Measurements from ENCODE around the gene ZNF208. TPM values are rescaled to one million over a fixed set of nuclear protein-coding genes. Genes with fewer than 3 reads are reported as not detected.
"Not testable (repeated sequence)": the region's sequence is repeated elsewhere in the genome, so short reads cannot be mapped to it uniquely, and the experiment has no call there.

The ZNF208 gene
- polyA plus RNA-seq, 1 donor from 2014 or later = not detected

DNA sequence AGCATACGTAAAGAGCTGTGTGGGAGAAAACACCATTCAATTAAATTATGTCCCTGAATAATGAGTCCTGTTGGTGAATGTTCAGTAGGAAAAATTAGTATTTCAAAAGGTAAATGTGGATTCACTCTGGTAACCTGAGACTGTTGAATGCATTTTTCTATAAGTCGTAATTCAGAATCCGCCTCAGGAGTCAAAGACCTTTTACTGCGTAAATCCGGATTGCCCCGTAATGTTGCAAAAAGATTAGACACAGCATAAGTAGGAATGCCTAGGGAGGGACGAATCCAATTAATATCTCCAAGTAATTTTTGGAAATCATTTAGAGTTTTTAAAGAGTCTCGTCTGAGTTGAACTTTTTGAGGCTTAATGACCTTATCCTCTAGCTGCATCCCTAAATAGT lies 126.0 kb downstream of the ZNF208 start:
- not testable (repeated sequence) for H3K27me3 ChIP-seq (ENCODE audit: insufficient read depth, low read depth, low read length); H3K9me3 ChIP-seq (ENCODE audit: low read length); H3K27ac ChIP-seq (ENCODE audit: low read length); H3F3A ChIP-seq (ENCODE audit: insufficient read depth, low read length, poor library complexity, severe bottlenecking); H3K4me3 ChIP-seq (ENCODE audit: low read length); H3K4me2 ChIP-seq (ENCODE audit: low read length); H2AFZ ChIP-seq (ENCODE audit: low read depth, low read length); H3K9ac ChIP-seq (ENCODE audit: low read length); H3K79me2 ChIP-seq (replicated peaks; ENCODE audit: insufficient read depth, low read length); H3K9me2 ChIP-seq (ENCODE audit: insufficient read depth, low read length); H4K20me1 ChIP-seq (ENCODE audit: insufficient read depth); H3K36me3 ChIP-seq (ENCODE audit: insufficient read depth, low read length)

DNA sequence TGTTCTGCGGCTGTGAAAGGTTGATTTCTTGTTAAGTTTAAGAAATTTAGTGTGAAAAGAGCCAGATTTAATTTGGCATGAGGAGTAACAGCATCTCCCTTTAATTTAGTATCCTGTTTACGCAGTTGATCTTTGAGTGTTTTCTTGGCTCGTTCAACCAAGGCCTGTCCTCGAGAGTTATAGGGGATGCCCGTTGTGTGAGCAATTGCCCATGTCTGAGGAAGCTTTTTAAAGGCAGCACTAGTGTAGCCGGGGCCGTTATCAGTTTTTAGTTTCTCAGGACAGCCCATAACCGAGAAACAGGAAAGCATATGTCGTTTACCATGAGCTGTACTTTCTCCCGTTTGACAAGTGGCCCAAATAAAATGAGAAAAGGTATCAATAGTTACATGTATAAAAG lies 127.2 kb downstream of the ZNF208 start:
- Histone ChIP-seq H3K4me2 (ENCODE audit: low read length) (no peak overlapping the region), H3K9me2 (ENCODE audit: insufficient read depth, low read length) (no peaks in the 10 kb centered on the region), H3K36me3 (ENCODE audit: insufficient read depth, low read length) (no peaks in the 10 kb centered on the region), H3K9ac (ENCODE audit: low read length) (no peak overlapping the region), H3K79me2 (replicated peaks; ENCODE audit: insufficient read depth, low read length) (no peaks in the 10 kb centered on the region), H4K20me1 (ENCODE audit: insufficient read depth) (no peaks in the 10 kb centered on the region), H3K27me3 (ENCODE audit: insufficient read depth, low read depth, low read length) (no peaks in the 10 kb centered on the region), H3F3A (ENCODE audit: insufficient read depth, low read length, poor library complexity, severe bottlenecking) (no peaks in the 10 kb centered on the region), H3K27ac (ENCODE audit: low read length) (no peak overlapping the region), H3K4me3 (ENCODE audit: low read length) (no peak overlapping the region), H3K9me3 (ENCODE audit: low read length) (peaks cover 5% of the 10 kb centered on the region), H2AFZ (ENCODE audit: low read depth, low read length) (no peak overlapping the region)
- TF ChIP-seq SMC3 (conservative IDR thresholded peaks at IDR 0.05; ENCODE audit: poor library complexity) = no peak
- no peak for TF ChIP-seq EP300 (conservative IDR thresholded peaks at IDR 0.05; ENCODE audit: poor library complexity, severe bottlenecking)
- no peak for TF ChIP-seq MXI1 (conservative IDR thresholded peaks at IDR 0.05; ENCODE audit: poor library complexity, severe bottlenecking)
- no peak for TF ChIP-seq TAF1 (IDR thresholded peaks at IDR 0.05; ENCODE audit: low read depth)
- TF ChIP-seq RAD21 (conservative IDR thresholded peaks at IDR 0.05) = no peak
- TF ChIP-seq EZH2 (IDR thresholded peaks at IDR 0.05; ENCODE audit: borderline replicate concordance, insufficient read depth, low read length, poor library complexity, severe bottlenecking) = no peak
- no peak for TF ChIP-seq POLR2AphosphoS5 (IDR thresholded peaks at IDR 0.05)
- TF ChIP-seq, protein P1, sequence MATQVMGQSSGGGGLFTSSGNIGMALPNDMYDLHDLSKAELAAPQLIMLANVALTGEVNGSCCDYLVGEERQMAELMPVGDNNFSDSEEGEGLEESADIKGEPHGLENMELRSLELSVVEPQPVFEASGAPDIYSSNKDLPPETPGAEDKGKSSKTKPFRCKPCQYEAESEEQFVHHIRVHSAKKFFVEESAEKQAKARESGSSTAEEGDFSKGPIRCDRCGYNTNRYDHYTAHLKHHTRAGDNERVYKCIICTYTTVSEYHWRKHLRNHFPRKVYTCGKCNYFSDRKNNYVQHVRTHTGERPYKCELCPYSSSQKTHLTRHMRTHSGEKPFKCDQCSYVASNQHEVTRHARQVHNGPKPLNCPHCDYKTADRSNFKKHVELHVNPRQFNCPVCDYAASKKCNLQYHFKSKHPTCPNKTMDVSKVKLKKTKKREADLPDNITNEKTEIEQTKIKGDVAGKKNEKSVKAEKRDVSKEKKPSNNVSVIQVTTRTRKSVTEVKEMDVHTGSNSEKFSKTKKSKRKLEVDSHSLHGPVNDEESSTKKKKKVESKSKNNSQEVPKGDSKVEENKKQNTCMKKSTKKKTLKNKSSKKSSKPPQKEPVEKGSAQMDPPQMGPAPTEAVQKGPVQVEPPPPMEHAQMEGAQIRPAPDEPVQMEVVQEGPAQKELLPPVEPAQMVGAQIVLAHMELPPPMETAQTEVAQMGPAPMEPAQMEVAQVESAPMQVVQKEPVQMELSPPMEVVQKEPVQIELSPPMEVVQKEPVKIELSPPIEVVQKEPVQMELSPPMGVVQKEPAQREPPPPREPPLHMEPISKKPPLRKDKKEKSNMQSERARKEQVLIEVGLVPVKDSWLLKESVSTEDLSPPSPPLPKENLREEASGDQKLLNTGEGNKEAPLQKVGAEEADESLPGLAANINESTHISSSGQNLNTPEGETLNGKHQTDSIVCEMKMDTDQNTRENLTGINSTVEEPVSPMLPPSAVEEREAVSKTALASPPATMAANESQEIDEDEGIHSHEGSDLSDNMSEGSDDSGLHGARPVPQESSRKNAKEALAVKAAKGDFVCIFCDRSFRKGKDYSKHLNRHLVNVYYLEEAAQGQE (IDR thresholded peaks at IDR 0.05; ENCODE audit: borderline replicate concordance) = no peak
- TF ChIP-seq, protein P2, sequence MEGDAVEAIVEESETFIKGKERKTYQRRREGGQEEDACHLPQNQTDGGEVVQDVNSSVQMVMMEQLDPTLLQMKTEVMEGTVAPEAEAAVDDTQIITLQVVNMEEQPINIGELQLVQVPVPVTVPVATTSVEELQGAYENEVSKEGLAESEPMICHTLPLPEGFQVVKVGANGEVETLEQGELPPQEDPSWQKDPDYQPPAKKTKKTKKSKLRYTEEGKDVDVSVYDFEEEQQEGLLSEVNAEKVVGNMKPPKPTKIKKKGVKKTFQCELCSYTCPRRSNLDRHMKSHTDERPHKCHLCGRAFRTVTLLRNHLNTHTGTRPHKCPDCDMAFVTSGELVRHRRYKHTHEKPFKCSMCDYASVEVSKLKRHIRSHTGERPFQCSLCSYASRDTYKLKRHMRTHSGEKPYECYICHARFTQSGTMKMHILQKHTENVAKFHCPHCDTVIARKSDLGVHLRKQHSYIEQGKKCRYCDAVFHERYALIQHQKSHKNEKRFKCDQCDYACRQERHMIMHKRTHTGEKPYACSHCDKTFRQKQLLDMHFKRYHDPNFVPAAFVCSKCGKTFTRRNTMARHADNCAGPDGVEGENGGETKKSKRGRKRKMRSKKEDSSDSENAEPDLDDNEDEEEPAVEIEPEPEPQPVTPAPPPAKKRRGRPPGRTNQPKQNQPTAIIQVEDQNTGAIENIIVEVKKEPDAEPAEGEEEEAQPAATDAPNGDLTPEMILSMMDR (IDR thresholded peaks at IDR 0.05; ENCODE audit: poor library complexity, severe bottlenecking) = no peak

Other genes with a start within 250 kb of the ZNF208 start
- gene ZNF100, start 243.4 kb downstream of the ZNF208 start, polyA plus RNA-seq = 5.8 and 7.9 TPM in 2 replicates
- gene ZNF43, start 174.8 kb downstream of the ZNF208 start, polyA plus RNA-seq = 16.3 and 18.1 TPM in 2 replicates
- not detected in 2 replicates for gene ZNF257, start 41.5 kb upstream of the ZNF208 start, polyA plus RNA-seq
- gene ZNF676, start 186.0 kb upstream of the ZNF208 start, polyA plus RNA-seq = not detected in 2 replicates

Data from neural cell (in vitro differentiated cells).